GM23338 (cell line): Measurements from ENCODE around the gene CMYA5.

ENCODE experiments used
- CREB1 ChIP-seq: fragments of 250-450 bp; sonication (Bioruptor Pico); IDR thresholded peaks from 2 replicates; pipeline ENCODE4 v1.5.0; 2020; ENCODE audit warnings: low read depth, mild to moderate bottlenecking, moderate library complexity
- EZH2 ChIP-seq: fragments of 200-600 bp; sonication (generic); IDR thresholded peaks from one replicate; pipeline ENCODE4 v1.8.0; 2017; ENCODE audit warnings: antibody characterized with exemption, mild to moderate bottlenecking, low read depth; ENCODE audit not compliant: unreplicated experiment
- EZH2phosphoT487 ChIP-seq: fragments of 200-600 bp; sonication (generic); IDR thresholded peaks from one replicate; pipeline ENCODE4 v1.8.1; 2018; ENCODE audit warnings: antibody characterized with exemption; ENCODE audit not compliant: unreplicated experiment
- JUNB ChIP-seq: IDR thresholded peaks from one replicate; pipeline ENCODE4 v1.6.1; 2016; ENCODE audit warnings: antibody characterized with exemption; ENCODE audit not compliant: unreplicated experiment
- POLR2AphosphoS5 ChIP-seq: IDR thresholded peaks from 2 replicates; pipeline ENCODE4 v1.6.1; 2016; ENCODE audit warnings: antibody characterized with exemption, low read depth
- ZNF114 ChIP-seq: fragments of 250-450 bp; sonication (Bioruptor Pico); IDR thresholded peaks from 2 replicates; pipeline ENCODE4 v1.5.0; 2020; ENCODE audit warnings: mild to moderate bottlenecking, moderate library complexity
- TF ChIP-seq, protein P1 (sequence below), 2 experiments: fragments of 200-600 bp in 1 of 2; sonication (generic) in 1 of 2; conservative IDR thresholded peaks; 2 replicates each; pipeline versions ENCODE4 v1.5.1 to v1.6.1; 2016 to 2017; ENCODE audit warnings: antibody characterized with exemption in 2 of 2, low read depth in 2 of 2, mild to moderate bottlenecking in 2 of 2, moderate library complexity in 1 of 2
- TF ChIP-seq, protein P2 (sequence below): IDR thresholded peaks from one replicate; pipeline ENCODE4 v1.6.1; 2018; ENCODE audit warnings: antibody characterized with exemption; ENCODE audit not compliant: unreplicated experiment

DNA sequence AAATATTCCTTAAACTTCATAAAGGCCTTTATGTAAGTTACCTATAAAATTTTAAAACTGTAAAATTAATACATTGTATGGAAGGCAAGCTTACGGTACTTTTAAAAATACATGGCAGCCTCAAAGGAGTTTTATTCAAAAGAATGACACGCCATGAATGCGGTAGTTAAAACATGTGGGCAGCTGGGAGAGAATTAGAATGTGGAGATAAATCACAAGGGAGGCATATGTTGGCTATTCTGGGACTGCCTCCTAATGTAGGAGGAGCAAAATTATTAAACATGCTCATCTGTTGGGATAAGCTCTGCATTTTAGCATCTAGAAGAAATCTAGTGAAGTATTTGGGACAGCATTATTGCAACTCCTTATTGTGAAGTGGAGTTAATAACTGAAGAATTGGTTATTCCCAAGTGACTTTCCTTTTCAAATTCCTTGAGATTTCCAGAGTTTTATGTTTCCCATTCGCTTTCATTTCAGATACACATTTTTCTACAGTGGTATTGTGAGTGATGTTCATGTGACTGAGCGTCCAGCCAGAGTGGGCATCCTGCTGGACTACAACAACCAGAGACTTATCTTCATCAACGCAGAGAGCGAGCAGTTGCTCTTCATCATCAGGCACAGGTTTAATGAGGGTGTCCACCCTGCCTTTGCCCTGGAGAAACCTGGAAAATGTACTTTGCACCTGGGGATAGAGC, 109.4 kb downstream of the CMYA5 start:
- TF ChIP-seq, protein P1, sequence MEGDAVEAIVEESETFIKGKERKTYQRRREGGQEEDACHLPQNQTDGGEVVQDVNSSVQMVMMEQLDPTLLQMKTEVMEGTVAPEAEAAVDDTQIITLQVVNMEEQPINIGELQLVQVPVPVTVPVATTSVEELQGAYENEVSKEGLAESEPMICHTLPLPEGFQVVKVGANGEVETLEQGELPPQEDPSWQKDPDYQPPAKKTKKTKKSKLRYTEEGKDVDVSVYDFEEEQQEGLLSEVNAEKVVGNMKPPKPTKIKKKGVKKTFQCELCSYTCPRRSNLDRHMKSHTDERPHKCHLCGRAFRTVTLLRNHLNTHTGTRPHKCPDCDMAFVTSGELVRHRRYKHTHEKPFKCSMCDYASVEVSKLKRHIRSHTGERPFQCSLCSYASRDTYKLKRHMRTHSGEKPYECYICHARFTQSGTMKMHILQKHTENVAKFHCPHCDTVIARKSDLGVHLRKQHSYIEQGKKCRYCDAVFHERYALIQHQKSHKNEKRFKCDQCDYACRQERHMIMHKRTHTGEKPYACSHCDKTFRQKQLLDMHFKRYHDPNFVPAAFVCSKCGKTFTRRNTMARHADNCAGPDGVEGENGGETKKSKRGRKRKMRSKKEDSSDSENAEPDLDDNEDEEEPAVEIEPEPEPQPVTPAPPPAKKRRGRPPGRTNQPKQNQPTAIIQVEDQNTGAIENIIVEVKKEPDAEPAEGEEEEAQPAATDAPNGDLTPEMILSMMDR (conservative IDR thresholded peaks at IDR 0.05; ENCODE audit: low read depth in 2 of 2) = no peak
- TF ChIP-seq POLR2AphosphoS5 (no peak), CREB1 (CRISPR knock-in tag) (no peak), JUNB (no peak), EZH2 (no peak), EZH2phosphoT487 (no peak), ZNF114 (CRISPR knock-in tag) (no peak)
- TF ChIP-seq, protein P2, sequence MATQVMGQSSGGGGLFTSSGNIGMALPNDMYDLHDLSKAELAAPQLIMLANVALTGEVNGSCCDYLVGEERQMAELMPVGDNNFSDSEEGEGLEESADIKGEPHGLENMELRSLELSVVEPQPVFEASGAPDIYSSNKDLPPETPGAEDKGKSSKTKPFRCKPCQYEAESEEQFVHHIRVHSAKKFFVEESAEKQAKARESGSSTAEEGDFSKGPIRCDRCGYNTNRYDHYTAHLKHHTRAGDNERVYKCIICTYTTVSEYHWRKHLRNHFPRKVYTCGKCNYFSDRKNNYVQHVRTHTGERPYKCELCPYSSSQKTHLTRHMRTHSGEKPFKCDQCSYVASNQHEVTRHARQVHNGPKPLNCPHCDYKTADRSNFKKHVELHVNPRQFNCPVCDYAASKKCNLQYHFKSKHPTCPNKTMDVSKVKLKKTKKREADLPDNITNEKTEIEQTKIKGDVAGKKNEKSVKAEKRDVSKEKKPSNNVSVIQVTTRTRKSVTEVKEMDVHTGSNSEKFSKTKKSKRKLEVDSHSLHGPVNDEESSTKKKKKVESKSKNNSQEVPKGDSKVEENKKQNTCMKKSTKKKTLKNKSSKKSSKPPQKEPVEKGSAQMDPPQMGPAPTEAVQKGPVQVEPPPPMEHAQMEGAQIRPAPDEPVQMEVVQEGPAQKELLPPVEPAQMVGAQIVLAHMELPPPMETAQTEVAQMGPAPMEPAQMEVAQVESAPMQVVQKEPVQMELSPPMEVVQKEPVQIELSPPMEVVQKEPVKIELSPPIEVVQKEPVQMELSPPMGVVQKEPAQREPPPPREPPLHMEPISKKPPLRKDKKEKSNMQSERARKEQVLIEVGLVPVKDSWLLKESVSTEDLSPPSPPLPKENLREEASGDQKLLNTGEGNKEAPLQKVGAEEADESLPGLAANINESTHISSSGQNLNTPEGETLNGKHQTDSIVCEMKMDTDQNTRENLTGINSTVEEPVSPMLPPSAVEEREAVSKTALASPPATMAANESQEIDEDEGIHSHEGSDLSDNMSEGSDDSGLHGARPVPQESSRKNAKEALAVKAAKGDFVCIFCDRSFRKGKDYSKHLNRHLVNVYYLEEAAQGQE = no peak
